Measurements from ENCODE around the gene LGALS12.
"Not testable (repeated sequence)": the region's sequence is repeated elsewhere in the genome, so short reads cannot be mapped to it uniquely, and the experiment has no call there.

LGALS12 gene

DNA sequence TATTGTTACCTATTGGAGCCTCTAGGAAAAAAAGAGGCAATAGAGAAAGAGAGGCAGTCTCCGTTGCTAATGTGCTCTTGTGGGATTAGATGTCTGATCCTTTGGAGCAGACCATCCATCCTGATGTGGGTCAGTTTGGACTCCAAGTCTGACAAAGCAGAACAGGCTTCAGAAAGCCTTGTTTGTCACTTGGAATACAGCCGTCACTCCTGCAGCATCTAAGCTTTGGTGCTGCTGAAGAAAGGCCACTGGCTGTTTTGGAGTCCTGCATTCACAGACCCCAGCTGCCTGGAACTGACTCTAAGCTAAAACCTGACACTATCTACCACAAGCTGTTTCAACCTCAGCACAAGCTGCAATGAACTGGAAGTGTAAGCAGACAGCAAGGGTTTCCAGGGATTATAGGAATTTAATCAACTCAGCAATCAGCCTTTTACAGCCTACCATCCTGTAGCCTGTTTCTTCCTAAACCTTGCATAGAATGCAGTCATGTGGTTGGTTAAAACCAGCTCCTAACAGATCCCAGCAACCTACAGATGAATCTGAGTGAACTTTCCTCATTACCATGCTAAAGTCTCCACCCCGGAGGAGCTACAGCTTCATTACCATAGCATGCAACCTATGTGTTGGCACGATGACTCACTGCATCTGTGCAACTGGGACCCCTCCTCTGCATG is 27.1 kb downstream of the LGALS12 start:
- no peak for DNase-seq (ENCODE audit: low spot score)

DNA sequence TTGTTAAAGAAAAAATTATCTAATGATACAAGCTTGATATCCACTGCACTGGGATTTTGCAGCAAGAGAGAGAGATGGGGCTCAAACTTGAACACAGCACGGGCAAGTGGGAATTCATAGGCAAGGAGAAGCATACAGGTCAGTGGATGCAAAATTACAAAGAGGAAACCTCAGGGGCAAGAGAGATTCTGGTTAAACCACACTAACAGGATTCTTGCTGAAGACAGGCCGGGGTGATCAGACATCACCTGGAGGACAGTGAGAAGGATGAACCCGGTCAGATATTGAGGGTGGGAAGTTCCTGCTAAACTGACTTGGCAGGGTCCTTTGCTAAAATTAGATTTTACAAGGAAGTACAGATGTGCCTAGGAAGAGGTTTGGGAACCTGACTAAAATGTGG is 28.2 kb downstream of the LGALS12 start:
- no peak for DNase-seq (ENCODE audit: low spot score)

DNA sequence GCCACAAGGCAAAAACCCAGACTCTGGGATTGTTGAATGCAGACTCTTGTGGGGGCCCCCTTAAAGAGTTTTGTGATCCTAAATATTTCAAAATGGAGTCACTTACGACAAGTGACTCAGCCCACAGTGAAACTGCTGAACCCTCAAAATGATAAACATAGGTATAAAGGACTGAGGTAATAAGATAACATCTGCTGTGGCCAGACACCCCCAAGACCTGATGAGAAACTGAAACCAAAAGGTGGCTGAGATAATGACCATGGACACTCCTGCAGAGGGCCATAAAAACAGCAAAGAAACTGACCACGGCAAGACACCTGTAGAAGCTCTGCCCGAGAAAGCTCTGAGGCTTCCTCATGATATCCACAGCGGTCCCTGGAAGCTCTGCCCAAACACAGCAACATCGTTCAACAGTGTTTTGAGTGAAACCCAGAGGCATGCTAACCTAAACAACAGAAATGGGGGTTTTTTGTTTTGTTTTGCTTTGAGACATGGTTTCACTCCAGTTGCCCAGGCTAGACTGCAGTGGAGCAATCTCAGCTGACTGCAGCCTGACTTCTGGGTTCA is 29.1 kb downstream of the LGALS12 start:
- DNase-seq (ENCODE audit: low spot score), result no peak

DNA sequence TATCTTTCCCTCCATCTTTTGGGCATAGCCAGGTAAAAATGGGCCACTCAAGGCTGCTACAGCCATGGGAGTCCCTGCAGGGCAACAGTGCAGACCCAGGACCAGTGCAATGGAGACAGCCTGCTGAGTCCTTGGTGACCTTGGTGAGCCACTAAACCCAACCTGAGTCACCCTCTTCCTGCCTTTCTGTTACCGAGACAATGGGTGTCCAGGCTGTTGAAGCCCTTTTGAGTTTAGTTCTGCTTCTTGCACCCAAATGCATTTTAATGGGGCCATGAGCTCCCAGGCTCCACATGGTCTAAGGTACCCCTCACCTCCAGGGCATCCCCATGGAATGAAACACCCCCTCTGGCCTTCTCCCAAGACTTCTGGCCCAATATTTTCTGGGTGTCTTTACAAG is 29.9 kb downstream of the LGALS12 start:
- DNase-seq (ENCODE audit: low spot score), result no peak

DNA sequence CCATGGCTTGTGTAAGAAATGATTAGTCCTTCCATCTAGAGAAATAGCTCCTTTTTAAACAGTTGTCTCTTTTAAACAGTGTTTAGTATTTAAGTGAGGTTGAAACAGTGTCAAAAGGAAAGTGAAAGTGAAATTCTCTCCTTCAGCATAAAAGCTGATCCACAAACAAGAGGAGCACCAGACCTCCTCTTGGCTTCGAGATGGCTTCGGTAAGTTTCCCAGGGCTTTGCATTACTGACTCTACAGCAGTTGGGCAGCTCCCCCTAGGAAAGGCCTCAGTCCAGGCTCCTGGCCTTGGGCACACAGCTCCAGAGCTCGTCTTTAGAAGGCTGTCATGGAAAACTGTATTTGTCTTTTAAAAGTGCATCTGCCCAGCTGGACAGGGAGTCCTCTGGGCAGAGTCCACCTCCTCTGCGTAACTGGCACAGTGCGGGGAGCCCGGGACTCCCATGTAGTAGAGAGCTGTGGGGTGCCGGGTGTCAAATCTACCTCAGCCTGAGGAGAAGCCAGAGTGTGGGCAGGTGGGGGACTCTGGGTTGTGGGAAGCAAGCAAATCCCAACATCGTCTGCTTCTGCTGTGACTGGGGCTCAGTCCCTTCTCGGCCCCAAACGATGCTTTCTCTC is 30.9 kb downstream of the LGALS12 start, which contains the start of gene PLAAT4:
Gene PLAAT4, plus strand, starts transcription at position 140 of the 624 bp plus-strand sequence. Its CDS starts 61 bp downstream, at position 201.
- peak; percentile 63 for DNase-seq (ENCODE audit: low spot score)

DNA sequence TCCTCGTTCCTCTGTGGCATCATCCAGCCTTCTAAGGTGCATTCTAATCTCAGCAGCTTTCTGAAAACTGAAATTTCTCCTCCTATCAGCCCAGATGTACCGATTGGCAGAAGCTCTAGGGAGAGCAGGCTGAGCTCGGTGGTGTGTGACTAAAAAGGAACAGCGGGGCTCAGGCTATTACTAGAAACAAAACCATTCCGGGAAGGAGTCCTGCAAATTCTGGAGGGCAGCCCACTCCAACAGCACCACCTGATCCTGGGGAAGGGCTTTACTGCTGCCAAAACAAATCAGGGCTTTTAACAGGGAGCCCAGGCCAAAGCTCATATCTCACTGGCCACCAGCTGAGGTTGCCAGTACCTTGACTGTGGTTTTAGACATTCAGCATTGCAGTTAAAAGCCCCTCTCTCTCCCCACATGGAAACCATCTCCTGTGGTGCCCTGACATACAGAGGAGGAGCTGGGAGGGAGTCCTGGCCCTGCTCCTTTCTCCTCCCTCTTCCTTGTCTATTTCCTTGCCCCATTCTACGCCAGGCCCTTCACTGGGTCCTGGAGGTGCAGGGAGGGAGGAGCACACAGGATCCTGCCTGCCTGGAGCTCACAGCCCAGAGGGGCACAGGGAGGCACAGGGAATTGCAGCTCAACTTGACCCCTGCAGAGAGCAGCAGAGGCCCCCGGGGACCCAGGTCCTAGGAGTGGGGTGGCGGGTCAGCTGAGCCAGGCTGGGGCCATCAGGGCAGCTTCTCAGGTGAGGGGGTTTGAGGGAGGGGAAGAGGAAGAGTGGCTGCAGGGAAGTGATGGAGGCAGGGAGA is 31.6 kb downstream of the LGALS12 start:
- DNase-seq (ENCODE audit: low spot score), result peak; percentile 51

DNA sequence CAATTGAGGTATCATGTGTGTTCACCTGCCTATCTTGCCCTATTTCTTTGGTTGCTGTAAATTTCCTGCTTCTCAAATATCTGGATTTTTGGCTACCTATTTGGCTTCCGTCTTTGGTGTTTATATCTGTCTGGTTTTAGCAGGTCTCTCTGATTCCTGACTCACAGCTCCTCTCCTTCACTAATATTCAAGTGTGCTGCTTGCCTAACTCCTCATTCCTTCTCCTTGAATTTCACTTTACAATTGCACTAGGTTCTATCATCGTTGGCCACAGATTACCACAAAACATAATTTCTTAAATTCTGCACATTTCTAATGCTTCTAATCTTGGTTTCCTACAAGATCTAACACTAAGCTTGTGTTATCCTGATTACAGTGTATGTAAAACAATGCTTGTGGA is 36.6 kb downstream of the LGALS12 start:
- not testable (repeated sequence) for DNase-seq (ENCODE audit: low spot score)

DNA sequence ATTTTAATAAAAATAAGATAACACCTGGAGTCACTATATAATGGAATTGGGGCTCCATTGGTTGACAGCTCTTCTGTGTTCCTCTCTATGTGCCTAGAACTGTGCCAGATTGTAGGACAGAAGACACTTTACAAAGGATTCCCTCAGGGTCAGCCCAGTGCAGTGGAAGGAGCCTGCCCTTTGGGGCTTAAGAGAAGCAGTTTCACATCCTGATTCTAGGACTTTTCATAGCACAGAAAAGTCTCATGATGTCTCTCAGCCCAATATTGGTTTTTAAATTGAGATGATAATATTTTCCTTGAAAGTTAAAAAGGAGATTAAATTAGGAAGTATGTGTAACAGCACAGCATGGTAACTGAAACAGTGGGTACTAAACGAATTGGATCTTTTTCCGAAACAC is 37.8 kb downstream of the LGALS12 start:
- DNase-seq (ENCODE audit: low spot score), result no peak

DNA sequence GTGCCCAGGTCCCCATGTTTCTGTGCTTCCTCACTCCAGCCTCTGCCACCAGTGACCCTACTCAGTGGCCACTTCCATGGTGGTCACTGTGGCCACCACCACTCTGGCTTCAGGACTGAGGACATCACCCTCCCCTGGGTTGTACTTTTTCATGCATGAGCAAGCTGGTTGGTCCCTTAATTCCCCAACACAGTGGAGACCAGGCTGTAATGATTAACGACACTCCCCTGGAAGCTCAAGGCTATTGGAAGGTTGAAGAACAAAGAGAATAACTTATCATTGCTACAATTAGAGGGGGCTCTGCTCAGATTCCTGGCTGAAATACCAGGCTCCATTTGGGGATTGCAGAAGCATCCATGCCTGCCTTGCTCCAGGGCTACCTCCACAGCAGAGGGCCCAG is 41.2 kb downstream of the LGALS12 start:
- no peak for DNase-seq (ENCODE audit: low spot score)

DNA sequence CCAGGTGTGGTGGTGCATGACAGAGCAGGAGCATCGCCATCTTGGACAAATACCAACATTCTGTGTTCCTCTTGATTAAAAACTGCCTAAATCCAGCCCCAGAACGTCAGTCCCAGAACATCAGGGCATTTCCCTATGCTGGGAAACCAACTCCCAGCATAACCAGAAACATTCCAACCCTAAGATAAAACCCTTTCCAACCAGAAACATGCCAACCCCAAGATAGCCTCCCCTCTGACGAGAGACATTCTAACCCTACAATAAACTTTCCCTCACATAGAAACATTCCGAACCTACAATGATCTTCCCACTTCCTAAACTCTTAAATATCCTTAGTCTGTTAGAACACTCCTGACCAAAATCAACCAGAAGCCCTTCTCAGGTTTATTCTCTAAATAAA is 42.3 kb downstream of the LGALS12 start:
- DNase-seq (ENCODE audit: low spot score), result no peak

DNA sequence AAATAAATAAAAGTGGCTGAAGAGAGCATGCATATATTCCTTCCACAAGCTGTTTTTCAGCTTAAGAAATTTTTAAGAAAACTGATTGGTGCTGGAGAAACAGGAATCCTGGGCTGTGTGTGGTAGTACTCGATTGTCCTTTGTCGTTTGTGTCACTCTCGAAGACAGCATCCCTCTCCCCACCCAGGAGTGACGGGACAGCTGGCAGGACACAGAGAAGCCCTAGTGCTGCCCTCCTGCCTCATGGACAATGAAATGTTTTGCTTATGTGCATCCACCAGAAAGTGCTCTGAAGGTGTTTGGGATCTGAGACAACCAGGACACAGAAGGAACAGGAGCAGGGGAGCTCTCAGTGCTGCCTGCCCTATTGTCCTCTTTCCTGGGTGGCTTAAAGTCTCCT is 43.5 kb downstream of the LGALS12 start:
- no peak for DNase-seq (ENCODE audit: low spot score)

DNA sequence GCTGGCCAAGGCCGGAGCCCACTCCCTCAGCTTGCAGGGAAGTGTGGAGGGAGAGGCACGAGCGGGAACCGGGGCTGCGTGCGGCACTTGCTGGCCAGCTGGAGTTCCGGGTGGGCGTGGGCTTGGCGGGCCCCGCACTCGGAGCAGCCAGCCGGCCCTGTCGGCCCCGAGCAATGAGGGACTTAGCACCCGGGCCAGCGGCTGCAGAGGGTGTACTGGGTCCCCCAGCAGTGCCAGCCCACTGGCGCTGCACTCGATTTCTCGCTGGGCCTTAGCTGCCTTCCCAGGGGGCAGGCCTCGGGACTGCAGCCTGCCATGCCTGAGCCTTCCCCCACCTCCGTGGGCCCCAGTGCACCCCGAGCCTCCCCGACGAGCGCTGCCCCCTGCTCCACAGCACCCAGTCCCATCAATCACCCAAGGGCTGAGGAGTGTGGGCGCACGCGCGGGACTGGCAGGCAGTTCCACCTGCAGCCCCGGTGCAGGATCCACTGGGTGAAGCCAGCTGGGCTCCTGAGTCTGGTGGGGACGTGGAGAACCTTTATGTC is 44.3 kb downstream of the LGALS12 start:
- DNase-seq (ENCODE audit: low spot score), result not testable (repeated sequence)

DNA sequence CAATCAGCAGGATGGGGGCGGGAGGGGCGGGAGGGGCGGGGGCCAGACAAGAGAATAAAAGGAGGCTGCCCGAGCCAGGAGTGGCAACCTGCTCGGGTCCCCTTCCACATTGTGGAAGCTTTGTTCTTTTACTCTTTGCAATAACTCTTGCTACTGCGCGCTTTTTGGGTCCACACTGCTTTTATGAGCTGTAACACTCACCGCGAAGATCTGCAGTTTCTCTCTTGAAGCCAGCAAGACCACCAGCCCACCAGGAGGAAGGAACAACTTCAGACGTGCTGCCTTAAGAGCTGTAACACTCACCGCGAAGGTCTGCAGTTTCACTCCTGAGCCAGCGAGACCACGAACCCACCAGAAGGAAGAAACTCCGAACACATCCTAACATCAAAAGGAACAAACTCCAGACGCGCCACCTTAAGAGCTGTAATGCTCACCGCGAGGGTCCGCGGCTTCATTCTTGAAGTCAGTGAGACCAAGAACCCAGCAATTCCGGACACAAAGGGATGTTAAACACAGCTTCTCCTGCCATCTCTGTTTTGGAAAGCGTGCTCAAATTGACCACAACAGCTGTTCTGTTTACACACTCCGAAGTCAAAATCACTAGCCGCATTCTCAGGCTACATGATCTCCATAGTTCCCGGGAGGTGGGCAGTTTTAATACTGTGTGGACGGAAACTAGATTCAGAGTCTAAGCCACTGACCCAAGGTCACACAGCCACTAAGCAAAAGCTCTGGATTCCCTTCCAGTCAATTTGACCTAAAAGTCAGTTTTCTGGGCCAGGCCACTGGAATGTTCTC is 45.4 kb downstream of the LGALS12 start:
- no peak for DNase-seq (ENCODE audit: low spot score)

DNA sequence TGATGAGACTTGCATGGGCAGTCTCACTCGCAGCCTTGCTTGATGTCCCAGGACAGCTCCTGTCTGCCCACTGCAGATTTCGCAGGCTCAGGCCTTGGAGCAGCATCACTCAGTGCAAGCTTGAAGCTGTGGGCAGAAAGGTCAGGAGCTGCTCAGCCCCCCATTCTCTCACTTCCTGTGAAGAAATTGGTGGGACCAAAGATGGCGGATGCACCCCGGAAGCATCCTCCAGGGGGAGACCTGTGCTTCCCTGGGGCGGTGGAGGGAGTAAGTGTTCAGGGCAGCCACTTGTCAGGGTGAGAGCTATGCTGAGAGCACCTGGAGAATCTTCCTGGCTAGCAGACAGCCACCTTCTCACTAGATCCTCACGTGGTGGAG is 46.0 kb downstream of the LGALS12 start:
- DNase-seq (ENCODE audit: low spot score), result no peak

DNA sequence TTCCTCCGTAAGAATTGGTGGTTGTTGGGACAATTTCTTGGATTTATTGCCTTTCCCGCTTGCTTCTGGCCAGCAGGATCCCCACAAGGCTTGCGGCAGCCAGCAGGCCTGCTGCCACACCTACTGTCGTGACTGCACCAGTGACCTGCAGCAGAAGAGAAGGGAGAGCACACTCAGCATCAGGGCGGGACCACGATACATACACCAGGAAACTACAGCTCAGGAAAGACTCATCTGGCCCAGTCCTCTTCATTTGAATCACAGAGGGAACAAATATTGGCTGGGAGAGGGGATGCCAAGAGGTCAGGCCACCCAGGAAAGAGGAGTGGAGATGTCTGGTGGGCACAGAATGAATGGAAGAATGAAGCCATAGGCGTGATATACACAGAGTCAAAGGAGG is 47.0 kb downstream of the LGALS12 start:
- no peak for DNase-seq (ENCODE audit: low spot score)

DNA sequence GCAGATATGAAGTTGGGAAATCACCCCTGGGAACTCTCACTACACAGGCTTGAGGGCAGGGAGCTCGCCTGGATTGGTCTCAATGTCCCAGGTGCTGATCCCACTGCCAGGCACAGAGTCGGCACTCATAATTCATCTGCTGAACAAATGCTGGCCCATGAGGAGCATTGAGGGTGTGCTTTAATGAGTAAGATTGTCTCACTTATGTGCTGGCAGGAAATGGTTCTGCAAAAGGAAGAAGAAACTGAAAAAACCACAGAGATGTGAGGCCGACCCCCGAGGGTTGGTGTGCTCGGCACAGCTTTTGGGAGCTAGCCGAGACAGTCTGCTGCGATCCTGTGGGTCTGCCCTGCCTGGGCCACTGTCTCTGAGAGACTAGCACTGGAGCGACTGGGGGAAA is 47.9 kb downstream of the LGALS12 start:
- DNase-seq (ENCODE audit: low spot score), result no peak

DNA sequence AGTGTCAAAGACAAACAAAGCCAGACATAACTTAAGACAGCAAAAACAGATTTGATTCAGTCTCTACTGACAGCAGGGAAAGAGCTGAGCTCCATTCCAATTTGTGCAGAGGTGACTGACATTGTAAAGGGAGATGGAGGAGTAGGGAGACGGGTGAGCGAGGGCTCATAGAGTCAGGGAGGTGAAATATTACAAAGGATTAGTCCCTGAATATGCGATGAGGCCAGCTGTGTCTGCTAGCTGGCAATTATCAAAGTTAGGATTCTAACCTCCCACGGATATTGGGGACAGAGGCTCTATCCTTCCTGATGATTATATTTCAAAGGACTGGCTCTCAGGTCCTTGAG is 49.0 kb downstream of the LGALS12 start:
- no peak for DNase-seq (ENCODE audit: low spot score)

DNA sequence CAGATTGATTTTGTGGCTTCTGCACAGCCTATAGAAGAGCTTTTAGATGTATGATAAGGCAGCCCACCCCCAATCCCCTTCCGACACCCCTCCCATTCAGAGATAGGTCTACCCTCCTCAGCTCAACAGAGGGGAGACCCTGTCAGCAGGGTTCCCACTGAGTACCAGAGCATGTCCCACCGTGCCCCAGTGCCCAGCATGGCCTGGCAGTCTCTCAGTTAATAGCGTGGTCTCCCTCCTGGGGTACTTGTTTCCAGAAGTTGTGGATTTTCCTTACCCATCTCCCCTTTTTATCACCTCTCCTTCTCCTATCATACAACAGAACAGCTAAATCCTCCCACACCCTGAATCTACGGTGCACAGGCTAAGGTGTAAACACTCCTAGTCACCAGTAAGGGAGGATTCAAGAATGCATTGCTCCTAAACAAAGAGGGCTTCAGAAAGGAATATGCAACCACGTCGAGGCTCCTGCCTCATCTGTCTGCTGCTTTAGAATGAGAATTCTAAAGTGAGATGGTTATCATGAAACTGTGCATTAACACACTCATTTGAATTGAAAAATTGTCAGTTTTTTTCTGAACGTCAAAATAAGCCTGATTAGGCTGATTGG is 50.6 kb downstream of the LGALS12 start:
- no peak for DNase-seq (ENCODE audit: low spot score)

DNA sequence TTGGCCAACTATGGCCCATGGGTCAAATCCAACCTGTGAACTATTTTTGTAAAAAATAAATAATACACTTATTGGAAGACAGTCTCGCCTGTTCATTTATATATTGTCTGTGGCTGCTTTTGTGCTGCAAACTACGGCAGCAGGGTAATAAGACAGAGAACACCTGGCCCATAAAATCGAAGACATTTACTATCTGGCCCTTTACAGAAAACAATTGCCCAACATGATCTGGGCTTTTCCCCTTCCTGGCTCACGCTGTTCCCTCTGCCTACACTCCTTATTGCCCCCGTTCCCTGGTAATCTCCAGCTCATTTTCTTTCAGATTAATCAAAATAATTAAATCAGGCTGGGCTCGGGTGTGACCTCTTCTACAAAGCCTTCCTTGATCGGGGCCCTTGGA is 51.7 kb downstream of the LGALS12 start:
- no peak for DNase-seq (ENCODE audit: low spot score)

DNA sequence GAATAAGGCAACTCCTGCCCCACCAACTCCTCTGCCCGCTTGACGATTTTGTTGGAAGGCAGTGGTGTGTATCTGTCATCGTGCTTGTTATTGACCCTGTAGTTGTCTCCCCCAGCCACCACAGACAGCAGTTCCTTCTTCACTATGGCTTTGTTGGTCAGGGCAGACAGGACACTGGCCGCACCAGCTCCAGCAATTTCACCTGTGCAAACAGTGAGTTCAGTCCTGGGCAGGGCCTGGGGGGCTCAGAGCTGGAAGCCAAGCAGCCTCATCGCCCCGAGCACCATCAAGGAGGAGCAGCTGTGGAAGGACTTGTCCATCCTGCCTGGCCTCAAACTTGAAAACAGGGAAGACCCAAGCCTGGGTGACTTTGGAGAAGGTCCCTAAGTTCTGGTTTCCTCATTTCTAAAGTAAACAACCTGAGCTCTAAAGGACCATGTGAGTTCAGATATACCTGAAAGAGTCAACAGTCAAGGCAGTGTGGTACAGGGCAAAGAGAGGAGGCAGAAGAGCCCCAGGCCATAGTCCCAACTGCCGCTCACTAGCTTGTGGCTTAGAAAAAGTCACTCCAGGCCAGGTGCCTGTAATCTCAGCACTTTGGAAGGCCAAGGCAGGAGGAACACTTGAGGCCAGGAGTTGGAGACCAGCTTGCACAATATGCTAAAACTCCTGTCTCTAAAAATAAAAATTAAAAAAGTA is 52.7 kb downstream of the LGALS12 start:
- DNase-seq (ENCODE audit: low spot score), result no peak

All from AG08395 (cell line).